Sigmoid colon (tissue), 7 donors: ENCODE data around the gene BHMT. TPM values are rescaled to one million over a fixed set of nuclear protein-coding genes. Genes with fewer than 3 reads are reported as not detected.

Experiments
- DNase-seq: peaks from one replicate; pipeline ENCODE4 v3.0.0-alpha.2; 2019
- H3K27ac ChIP-seq, 4 donors: fragments of 200-600 bp; sonication (generic); one replicate each; pipeline ENCODE4 v1.5.1; 2016 to 2019; ENCODE audit warnings: mild to moderate bottlenecking in 1 of 4
- H3K27me3 ChIP-seq, 3 donors: fragments of 200-600 bp; sonication (generic); one replicate each; pipeline ENCODE4 v1.5.1; 2019; ENCODE audit warnings: mild to moderate bottlenecking in 1 of 3
- H3K36me3 ChIP-seq, 4 donors: fragments of 200-600 bp; sonication (generic); one replicate each; pipeline ENCODE4 v1.5.1; 2016 to 2019
- H3K4me1 ChIP-seq, 4 donors: fragments of 200-600 bp; sonication (generic); one replicate each; pipeline ENCODE4 v1.5.1; 2017 to 2019
- H3K4me3 ChIP-seq, 4 donors: fragments of 200-600 bp; sonication (generic); one replicate each; pipeline ENCODE4 v1.5.1; 2017 to 2019; ENCODE audit warnings: mild to moderate bottlenecking in 2 of 4, moderate library complexity in 1 of 4
- H3K9me3 ChIP-seq, 4 donors: fragments of 200-600 bp in 3 of 4; sonication (generic) in 3 of 4; one replicate each; pipeline versions ENCODE4 v1.5.1 to v1.6.1; 2013 to 2019
- CTCF ChIP-seq, 4 experiments: fragments of 450-650 bp in 3 of 4; fragments of 200-600 bp in 1 of 4; IDR thresholded peaks; one replicate each; pipeline ENCODE4 v1.5.1; 2016 to 2019; ENCODE audit warnings: antibody characterized with exemption in 4 of 4, mild to moderate bottlenecking in 3 of 4, moderate library complexity in 2 of 4
- EP300 ChIP-seq, 4 donors: sonication (generic); formaldehyde crosslinking; IDR thresholded peaks; one replicate each; pipeline ENCODE4 v1.6.1; 2017; ENCODE audit warnings: antibody characterized with exemption in 4 of 4
- POLR2A ChIP-seq, 2 donors: fragments of 450-650 bp; IDR thresholded peaks; one replicate each; pipeline ENCODE4 v1.6.1; 2016; ENCODE audit warnings: antibody characterized with exemption in 2 of 2, mild to moderate bottlenecking in 2 of 2, moderate library complexity in 2 of 2
- POLR2AphosphoS5 ChIP-seq, 4 donors: sonication (generic); formaldehyde crosslinking; IDR thresholded peaks; one replicate each; pipeline ENCODE4 v1.6.1; 2017; ENCODE audit warnings: antibody characterized with exemption in 4 of 4
- WGBS, 2 donors: extraction: QIAGEN DNeasy Blood & Tissue Kit; methylation state at CpG; one replicate each; pipeline ENCODE4 v1.1.7; 2013; 5-methylcytosine and 5-hydroxymethylcytosine counted together
- intact Hi-C: fragments of 100-400 bp; cut with DNase I; formaldehyde crosslinking; loops from one replicate; pipeline ENCODE4 v1.15.1; 2023
- polyA plus RNA-seq, 3 donors: library from polyadenylated mRNA; stranded (reverse); fragments of 200-250 nt; gene quantifications; one replicate each; pipeline ENCODE4 v1.2.3, GENCODE V29; 2013
- total RNA-seq, 4 donors: library from RNA; depleted of rRNA; stranded (reverse); fragments of >200 nt; gene quantifications; one replicate each; pipeline ENCODE4 v1.1.0, GENCODE V29; 2016
- donor health status: healthy with polysubstance abuse.
- donor health status: Bipolar disorder and iron deficiency.
- donor health status: healthy.

BHMT gene
- total and polyA plus RNA-seq, 7 donors: 0.04 to 6.6 (median 0.36) TPM; not detected in 2

GRCh38 chr5:79086116-79086515 is 25.5 kb upstream of the BHMT start:
- no peaks in the 10 kb centered on the region for H3K36me3 ChIP-seq
- peaks cover 0 to 13% (median 0%) of the 10 kb centered on the region in 4 donors for H3K4me1 ChIP-seq
- H3K27ac ChIP-seq: no peak overlapping the region
- no peaks in the 10 kb centered on the region for H3K27me3 ChIP-seq
- TF ChIP-seq EP300 (IDR thresholded peaks at IDR 0.05): no peak
- TF ChIP-seq POLR2A (IDR thresholded peaks at IDR 0.05): no peak
- no peak for TF ChIP-seq CTCF (IDR thresholded peaks at IDR 0.05)
- TF ChIP-seq POLR2AphosphoS5 (IDR thresholded peaks at IDR 0.05): no peak
- DNase-seq: no peak
- no peaks in the 10 kb centered on the region for H3K9me3 ChIP-seq
- H3K4me3 ChIP-seq: no peak overlapping the region
- intact Hi-C loops: no loop called here
- 76 to 81% methylated on average over 2 of the region's 2 CpGs for WGBS, 2 donors

- WGBS, 2 donors: 82 to 89% methylated on average over 4 of the region's 4 CpGs
- H3K36me3 ChIP-seq: no peaks in the 10 kb centered on the region
- H3K9me3 ChIP-seq: no peaks in the 10 kb centered on the region
- no peak overlapping the region for H3K4me3 ChIP-seq
- no peak for TF ChIP-seq EP300 (IDR thresholded peaks at IDR 0.05)
- no peak for TF ChIP-seq POLR2AphosphoS5 (IDR thresholded peaks at IDR 0.05)
- no peak for TF ChIP-seq CTCF (IDR thresholded peaks at IDR 0.05)
- no peak for TF ChIP-seq POLR2A (IDR thresholded peaks at IDR 0.05)
- peaks cover 0 to 11% (median 0%) of the 10 kb centered on the region in 4 donors for H3K4me1 ChIP-seq
- DNase-seq: no peak
- intact Hi-C loops: no loop called here
- no peaks in the 10 kb centered on the region for H3K27me3 ChIP-seq
- H3K27ac ChIP-seq: no peak overlapping the region
Measured at GRCh38 chr5:79088507-79088906, 23.1 kb upstream of the BHMT start.

- 62 to 67% methylated on average over 3 of the region's 3 CpGs for WGBS, 2 donors
- Histone ChIP-seq H3K4me1 (peaks cover 0 to 11% (median 0%) of the 10 kb centered on the region in 4 donors), H3K27me3 (no peaks in the 10 kb centered on the region), H3K9me3 (no peaks in the 10 kb centered on the region), H3K27ac (peak overlapping the region in 2 of 4 donors; percentile 31 to 33), H3K4me3 (no peak overlapping the region), H3K36me3 (no peaks in the 10 kb centered on the region)
- DNase-seq: no peak
- TF ChIP-seq CTCF (IDR thresholded peaks at IDR 0.05) (no peak), POLR2AphosphoS5 (IDR thresholded peaks at IDR 0.05) (peak in 1 of 4 donors; percentile 56), POLR2A (IDR thresholded peaks at IDR 0.05) (no peak), EP300 (IDR thresholded peaks at IDR 0.05) (peak in 1 of 4 donors; percentile 73)
- intact Hi-C loops: no loop called here
Measured at GRCh38 chr5:79091064-79091463, 20.5 kb upstream of the BHMT start.

- DNase-seq: no peak
- WGBS, 2 donors: 25 to 61% methylated on average over 3 of the region's 3 CpGs
Measured at GRCh38 chr5:79093762-79094161, 17.8 kb upstream of the BHMT start.

More at GRCh38 chr5:79093762-79094161, 17.8 kb upstream of the BHMT start:
- Histone ChIP-seq H3K27me3 (no peaks in the 10 kb centered on the region), H3K4me1 (peaks cover 0 to 11% (median 0%) of the 10 kb centered on the region in 4 donors), H3K4me3 (no peak overlapping the region), H3K27ac (no peak overlapping the region), H3K36me3 (no peaks in the 10 kb centered on the region), H3K9me3 (no peaks in the 10 kb centered on the region)
- TF ChIP-seq CTCF (IDR thresholded peaks at IDR 0.05): no peak
- TF ChIP-seq POLR2A (IDR thresholded peaks at IDR 0.05): no peak
- TF ChIP-seq EP300 (IDR thresholded peaks at IDR 0.05): no peak
- TF ChIP-seq POLR2AphosphoS5 (IDR thresholded peaks at IDR 0.05): no peak
- intact Hi-C loops: no loop called here
